GM12878 (cell line): ENCODE results near the gene BUB3. TPM values are rescaled to one million over a fixed set of nuclear protein-coding genes. Genes with fewer than 3 reads are reported as not detected.

Experiments used
- ATAC-seq: fragments of 200-7000 bp; cut with Tn5 transposase; 3 replicates; pipeline ENCODE4 v1.9.1; 2020; ENCODE audit warnings: mild to moderate bottlenecking, moderate library complexity
- BruUV-seq: library from RNA; stranded (reverse); fragments of 400-500 nt; replicated peaks from 2 replicates; lab custom pipeline; 2021; lab: Mats Ljungman, UMichigan
- CTCF ChIA-PET: fragments of 300-600 bp; sonication (Branson Sonifier 250); formaldehyde crosslinking; extraction: SDS; loops from one replicate; lab custom pipeline; 2021; ENCODE audit warnings: inconsistent platforms; lab: Yijun Ruan, JAX
- POLR2A ChIA-PET: fragments of 350-600 bp; formaldehyde crosslinking; extraction: SDS; loops from one replicate; lab custom pipeline; 2021; ENCODE audit warnings: inconsistent platforms; lab: Charles Lee
- RAD21 ChIA-PET: fragments of 300-600 bp; sonication (Branson Sonifier 250); formaldehyde crosslinking; loops from one replicate; lab custom pipeline; 2023; ENCODE audit warnings: antibody characterized with exemption; ENCODE audit not compliant: unreplicated experiment; lab: Charles Lee
- SMC1A ChIA-PET: fragments of 300-600 bp; sonication (Branson Sonifier 250); formaldehyde crosslinking; loops from one replicate; lab custom pipeline; 2023; ENCODE audit not compliant: unreplicated experiment, uncharacterized antibody; lab: Charles Lee
- DNase-seq: peaks from one replicate; pipeline ENCODE4 v3.0.0-alpha.2; 2011; ENCODE audit warnings: low read depth, low spot score
- FAIRE-seq: peaks from 3 replicates; lab custom pipeline; 2011; peaks lifted over from hg19 to GRCh38; lab: Jason Lieb, UNC
- H2AFZ ChIP-seq: 2 replicates; pipeline ENCODE4 v1.6.0; 2011; ENCODE audit warnings: low read depth, low read length, control low read depth; ENCODE audit not compliant: control insufficient read depth
- H3K27ac ChIP-seq: 2 replicates; pipeline ENCODE4 v1.5.1; 2011; ENCODE audit warnings: control low read depth; ENCODE audit not compliant: control insufficient read depth, insufficient read depth
- H3K27me3 ChIP-seq, 2 experiments: replicated peaks in 1 of 2; 2 replicates each; pipeline versions ENCODE4 v1.6.0 to v1.6.1; 2011; ENCODE audit warnings: low read length in 1 of 2; ENCODE audit not compliant: control insufficient read depth in 2 of 2, insufficient read depth in 2 of 2
- H3K36me3 ChIP-seq, 2 experiments: 2 replicates each; pipeline ENCODE4 v1.5.1; 2011; ENCODE audit warnings: low read length in 1 of 2; ENCODE audit not compliant: control insufficient read depth in 2 of 2, insufficient read depth in 2 of 2
- H3K4me1 ChIP-seq: 2 replicates; pipeline ENCODE4 v1.6.1; 2011; ENCODE audit warnings: mild to moderate bottlenecking, low read length, moderate library complexity, mixed read lengths; ENCODE audit not compliant: control insufficient read depth, insufficient read depth
- H3K4me2 ChIP-seq: 2 replicates; pipeline ENCODE4 v1.6.0; 2011; ENCODE audit warnings: control low read depth; ENCODE audit not compliant: control insufficient read depth, insufficient read depth
- H3K4me3 ChIP-seq: fragments of 200-600 bp; sonication (generic); 2 replicates; pipeline ENCODE4 v1.5.1; 2016
- H3K79me2 ChIP-seq: 2 replicates; pipeline ENCODE4 v1.6.0; 2011; ENCODE audit warnings: low read length; ENCODE audit not compliant: control insufficient read depth, insufficient read depth
- H3K9ac ChIP-seq: 2 replicates; pipeline ENCODE4 v1.8.0; 2011; ENCODE audit warnings: low read length, control low read depth, mixed read lengths; ENCODE audit not compliant: control insufficient read depth, insufficient read depth
- H3K9me3 ChIP-seq: replicated peaks from 3 replicates; pipeline ENCODE4 v1.5.1; 2011; ENCODE audit warnings: mild to moderate bottlenecking, low read length; ENCODE audit not compliant: control insufficient read depth, insufficient read depth
- H4K20me1 ChIP-seq: 2 replicates; pipeline ENCODE4 v1.6.0; 2011; ENCODE audit not compliant: control insufficient read depth, insufficient read depth
- BCLAF1 ChIP-seq: fragments of 450-650 bp; IDR thresholded peaks from 2 replicates; pipeline ENCODE4 v1.6.1; 2017; ENCODE audit warnings: antibody characterized with exemption, mild to moderate bottlenecking, moderate library complexity
- CEBPZ ChIP-seq: fragments of 150-350 bp; IDR thresholded peaks from 2 replicates; pipeline ENCODE4 v1.6.1; 2016; ENCODE audit warnings: low read depth, low read length
- FOXK2 ChIP-seq: fragments of 450-650 bp; IDR thresholded peaks from 2 replicates; pipeline ENCODE4 v1.6.1; 2017; ENCODE audit warnings: mild to moderate bottlenecking, moderate library complexity
- MLLT1 ChIP-seq: fragments of 450-650 bp; IDR thresholded peaks from 2 replicates; pipeline ENCODE4 v1.6.1; 2016; ENCODE audit warnings: mild to moderate bottlenecking
- MYB ChIP-seq: fragments of 150-350 bp; IDR thresholded peaks from 2 replicates; pipeline ENCODE4 v1.6.1; 2014; ENCODE audit warnings: mild to moderate bottlenecking, low read depth, low read length, borderline replicate concordance
- MYC ChIP-seq: IDR thresholded peaks from 2 replicates; pipeline ENCODE4 v1.6.1; 2011; ENCODE audit warnings: mild to moderate bottlenecking, low read length, moderate library complexity, inconsistent platforms; ENCODE audit not compliant: insufficient read depth, insufficient replicate concordance, insufficient read length, severe bottlenecking
- NRF1 ChIP-seq: conservative IDR thresholded peaks from 2 replicates; pipeline ENCODE4 v1.6.1; 2011; ENCODE audit warnings: mild to moderate bottlenecking, low read depth, low read length, improper control_type of control experiment
- PBX3 ChIP-seq: IDR thresholded peaks from 2 replicates; pipeline ENCODE4 v1.6.1; 2011; ENCODE audit warnings: mild to moderate bottlenecking, low read depth, low read length, moderate library complexity; ENCODE audit not compliant: insufficient replicate concordance
- PRDM15 ChIP-seq: fragments of 450-650 bp; formaldehyde crosslinking; IDR thresholded peaks from 2 replicates; pipeline ENCODE4 v1.4.0; 2020; ENCODE audit warnings: mild to moderate bottlenecking, moderate library complexity
- SMAD5 ChIP-seq: IDR thresholded peaks from 2 replicates; pipeline ENCODE4 v1.6.1; 2016; ENCODE audit warnings: antibody characterized with exemption, low read depth
- SP1 ChIP-seq: IDR thresholded peaks from one replicate; pipeline ENCODE4 v1.6.1; 2011; ENCODE audit warnings: low read depth, low read length
- WGBS: methylation state at CpG from one replicate; pipeline ENCODE4 v1.1.6; 2016; ENCODE audit warnings: low lambda C conversion rate; ENCODE audit not compliant: insufficient replicate concordance, insufficient coverage; ENCODE audit errors: missing lambda C conversion rate; 5-methylcytosine and 5-hydroxymethylcytosine counted together
- in situ Hi-C: fragments of 300-500 bp; cut with MboI; formaldehyde crosslinking; loops from 9 replicates; pipeline ENCODE4 v1.14.3; 2018; ENCODE audit warnings: mixed read lengths
- intact Hi-C: fragments of 100-400 bp; cut with micrococcal nuclease; formaldehyde crosslinking; loops from one replicate; pipeline ENCODE4 v1.14.2; 2022; ENCODE audit not compliant: unreplicated experiment
- polyA plus RNA-seq, 11 experiments: library from polyadenylated mRNA; depleted of rRNA in 4 of 11; unstranded in 6 of 11; stranded (reverse) in 5 of 11; fragments of >200 nt; fragmentation: Nextera tagmentation in 4 of 11; fragmentation: Illumina TruSeq in 1 of 11; extraction: Ambion mirVana in 4 of 11; extraction: Trizol in 1 of 11; gene quantifications; 1 replicate in 1 of 11; 2 replicates in 10 of 11; pipeline versions ENCODE4 v1.2.1 to v1.2.3, GENCODE V29; 2011 to 2016; ENCODE audit warnings: inconsistent platforms in 2 of 11, missing spikeins in 2 of 11, low read depth in 1 of 11
- total RNA-seq, 4 experiments: library from RNA; depleted of rRNA in 3 of 4; stranded (reverse); fragments of >200 nt in 3 of 4; fragmentation: Illumina TruSeq in 1 of 4; extraction: Trizol in 1 of 4; gene quantifications; 2 replicates each; pipeline versions ENCODE4 v1.2.1 to v1.2.3, GENCODE V29; 2013 to 2021

The BUB3 gene
- total and polyA plus RNA-seq, 10 of the 15 experiments (the other 5 are each of a cell fraction or from before 2014, with no cell fraction given), result 260 to 1,126 (median 441) TPM

GRCh38 chr10:123126246-123126645, 28.0 kb upstream of the BUB3 start:
- CTCF ChIA-PET, result no interaction called here
- intact Hi-C loops (no loop called here), in situ Hi-C loops (no loop called here)
- DNase-seq (no peak), FAIRE-seq (no peak), ATAC-seq (no peak)
- SMC1A ChIA-PET, result interaction anchor here (0.9 kb wide), 1 partner anchor 40 kb away, joined by 3 read pairs; no protein-coding TSS in a partner anchor
- H3K79me2 ChIP-seq, result no peaks in the 10 kb centered on the region
- H4K20me1 ChIP-seq, result no peaks in the 10 kb centered on the region
- no peaks in the 10 kb centered on the region for H3K4me1 ChIP-seq
- no peaks in the 10 kb centered on the region for H3K36me3 ChIP-seq
- no peak overlapping the region for H3K27ac ChIP-seq
- H3K27me3 ChIP-seq, result peaks cover 0 to 2% of the 10 kb centered on the region in 2 experiments; a peak in 2 of 4 replicates
- BruUV-seq, result no TSS peak
- POLR2A ChIA-PET, result no interaction called here
- H2AFZ ChIP-seq, result no peak overlapping the region
- H3K4me2 ChIP-seq, result no peak overlapping the region
- H3K4me3 ChIP-seq, result no peak overlapping the region
- RAD21 ChIA-PET, result no interaction called here
- no peaks in the 10 kb centered on the region for H3K9me3 ChIP-seq
- 42% methylated on average over 5 of the region's 5 CpGs for WGBS
- H3K9ac ChIP-seq, result no peak overlapping the region
- TF ChIP-seq NRF1, result no peak
- no peak for TF ChIP-seq PBX3
- TF ChIP-seq BCLAF1, result no peak
- TF ChIP-seq SP1, result no peak
- no peak for TF ChIP-seq PRDM15
- TF ChIP-seq MYB, result no peak
- TF ChIP-seq MLLT1, result no peak
- no peak for TF ChIP-seq FOXK2
- no peak for TF ChIP-seq CEBPZ
- TF ChIP-seq SMAD5, result no peak
- no peak for TF ChIP-seq MYC
